GM10248 (cell line): Measurements from ENCODE around the gene FHIT.

Source experiments
- CTCF ChIA-PET: fragments of 300-600 bp; sonication (Branson Sonifier 250); formaldehyde crosslinking; extraction: SDS; loops from one replicate; lab custom pipeline; 2021; ENCODE audit warnings: antibody characterized with exemption; lab: Yijun Ruan, JAX
- POLR2A ChIA-PET: fragments of 350-650 bp; sonication (Branson Sonifier 250); formaldehyde crosslinking; extraction: SDS; loops from one replicate; lab custom pipeline; 2020; ENCODE audit warnings: antibody characterized with exemption; lab: Yijun Ruan, JAX
- DNase-seq: peaks from one replicate; pipeline ENCODE4 v3.0.0; 2012; ENCODE audit errors: extremely low spot score
- CTCF ChIP-seq: IDR thresholded peaks from 2 replicates; pipeline ENCODE4 v1.5.1; 2012; ENCODE audit warnings: mild to moderate bottlenecking, low read depth; ENCODE audit errors: extremely low read depth, missing control alignments, control extremely low read depth

FHIT gene

GRCh38 chr3:60629816-60630215 is 621.4 kb downstream of the FHIT start:
- CTCF ChIA-PET, result no interaction called here
- no peak for DNase-seq
- no peak for TF ChIP-seq CTCF
- POLR2A ChIA-PET, result no interaction called here

GRCh38 chr3:60622349-60622748 is 628.9 kb downstream of the FHIT start:
- no peak for TF ChIP-seq CTCF
- no peak for DNase-seq
- ChIA-PET POLR2A (no interaction called here), CTCF (interaction anchor here (1.6 kb wide), 1 partner anchor 11 kb away, joined by 7 read pairs; no protein-coding TSS in a partner anchor)

- no peak for DNase-seq
- ChIA-PET CTCF (interaction anchor here (1.6 kb wide), 1 partner anchor 9 kb away, joined by 5 read pairs; no protein-coding TSS in a partner anchor), POLR2A (no interaction called here)
- TF ChIP-seq CTCF, result no peak
Observed at GRCh38 chr3:60617188-60617587, 634.1 kb downstream of the FHIT start.

GRCh38 chr3:60613769-60614303 is 637.4 kb downstream of the FHIT start:
- no peak for DNase-seq
- POLR2A ChIA-PET, result no interaction called here
- CTCF ChIA-PET, result interaction anchor here (0.8 kb wide), 1 partner anchor 28 kb away, joined by 3 read pairs; no protein-coding TSS in a partner anchor
- no peak for TF ChIP-seq CTCF

- TF ChIP-seq CTCF, result no peak
- ChIA-PET CTCF (interaction anchor here (1.2 kb wide), 1 partner anchor 9 kb away, joined by 3 read pairs; no protein-coding TSS in a partner anchor), POLR2A (no interaction called here)
- no peak for DNase-seq
Observed at GRCh38 chr3:60610441-60611112, 640.7 kb downstream of the FHIT start.

- TF ChIP-seq CTCF, result no peak
- DNase-seq, result no peak
- ChIA-PET CTCF (interaction anchor here (2.1 kb wide), 1 partner anchor 8 kb away, joined by 5 read pairs; no protein-coding TSS in a partner anchor), POLR2A (no interaction called here)
Observed at GRCh38 chr3:60609446-60609845, 641.8 kb downstream of the FHIT start.
